Stimulated activated naive CD8-positive, alpha-beta T cell treated with anti-CD3 and anti-CD28 coated beads, Interleukin-15, Interleukin-2, amounts not matched to agents 100 U/mL and 50 U/mL, for 24 hours (primary cell): Measurements from ENCODE around the gene ZNF274.
"Not testable (repeated sequence)": the region's sequence is repeated elsewhere in the genome, so short reads cannot be mapped to it uniquely, and the experiment has no call there.

Source experiments
- ATAC-seq: fragments of 150-1000 bp; cut with Tn5 transposase; one replicate; pipeline ENCODE4 v1.10.0; 2021
- DNase-seq: peaks from one replicate; pipeline ENCODE4 v3.0.0; 2021

Gene ZNF274

DNA sequence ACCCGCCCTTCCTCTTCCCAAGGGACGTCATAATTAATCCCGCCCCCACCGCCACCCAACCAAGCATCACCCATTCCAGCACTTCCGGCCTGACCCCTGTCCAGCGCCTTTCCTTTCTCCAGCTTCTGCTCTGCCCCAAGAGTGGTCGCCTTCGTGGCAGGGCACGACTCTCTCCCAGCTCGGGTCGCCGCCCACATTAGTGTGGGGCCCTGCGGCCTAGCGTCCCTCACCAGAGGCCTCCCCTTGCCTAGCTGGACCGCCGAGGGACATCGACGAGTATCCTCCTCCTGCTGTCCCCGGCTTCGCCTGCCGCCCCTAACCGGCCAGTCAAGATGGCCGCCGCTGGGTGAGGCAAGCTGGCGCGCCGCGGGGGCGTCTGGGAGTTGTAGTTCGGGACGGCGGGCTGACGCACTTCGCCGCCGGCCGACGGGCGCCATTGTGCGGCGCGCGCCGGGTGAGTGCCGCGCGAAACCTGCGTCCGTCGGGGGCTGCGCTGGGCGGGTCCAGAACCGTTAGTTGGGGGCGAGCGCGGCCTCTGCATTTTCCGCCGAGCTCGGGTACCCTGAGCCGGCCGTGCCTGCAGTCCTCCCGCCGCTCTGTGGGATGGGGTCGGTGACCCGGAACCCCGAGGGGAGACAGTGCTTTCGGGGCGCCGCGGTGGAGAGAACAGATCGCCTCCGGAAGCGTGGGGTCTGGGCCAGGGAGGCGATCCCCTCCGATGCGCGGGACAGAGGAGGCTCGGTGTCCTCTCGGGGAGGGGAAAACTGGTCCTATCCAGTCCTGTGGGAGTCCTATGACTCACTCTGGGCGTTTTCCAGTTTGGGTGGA lies at the start of gene ZNF274:
Gene ZNF274 (plus strand): TSS at position 73 of the 828 bp plus-strand sequence. CDS start 905 bp downstream, outside the sequence.
- ATAC-seq (peak; percentile 88), DNase-seq (peak; percentile 96)

- DNase-seq (no peak), ATAC-seq (no peak)
These were observed 48.6 kb upstream of the ZNF274 start for GRCh38 chr19:58134244-58134643.

DNA sequence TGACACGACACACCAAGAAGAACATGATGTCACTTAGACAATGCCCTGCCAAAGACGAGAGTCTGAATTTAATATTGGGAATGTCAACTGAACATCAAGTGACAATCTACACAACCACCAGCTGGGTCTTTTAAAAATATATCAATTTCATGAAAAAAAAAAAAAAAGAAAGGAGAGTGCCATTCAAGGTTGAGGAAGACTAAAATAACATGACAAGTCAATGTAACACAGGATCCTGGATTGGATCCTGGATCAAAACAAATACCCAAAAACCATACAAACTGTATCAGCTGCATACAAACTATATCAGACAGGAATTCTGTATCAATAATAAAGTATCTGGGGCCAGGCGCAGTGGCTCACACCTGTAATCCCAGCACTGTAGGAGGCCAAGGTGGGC lies 37.0 kb upstream of the ZNF274 start:
- ATAC-seq (no peak), DNase-seq (no peak)

DNA sequence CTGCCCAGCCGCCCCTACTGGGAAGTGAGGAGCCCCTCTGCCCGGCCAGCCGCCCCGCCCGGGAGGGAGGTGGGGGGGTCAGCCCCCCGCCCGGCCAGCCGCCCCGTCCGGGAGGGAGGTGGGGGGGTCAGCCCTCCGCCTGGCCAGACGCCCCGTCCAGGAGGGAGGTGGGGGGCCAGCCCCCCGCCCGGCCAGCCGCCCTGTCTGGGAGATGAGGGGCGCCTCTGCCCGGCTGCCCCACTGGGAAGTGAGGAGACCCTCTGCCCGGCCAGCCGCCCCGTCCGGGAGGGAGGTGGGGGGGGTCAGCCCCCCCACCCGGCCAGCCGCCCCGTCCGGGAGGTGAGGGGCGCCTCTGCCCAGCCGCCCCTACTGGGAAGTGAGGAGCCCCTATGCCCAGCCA lies 35.4 kb upstream of the ZNF274 start:
- not testable (repeated sequence) for DNase-seq, ATAC-seq

- peak; percentile 96 for DNase-seq
- peak; percentile 72 for ATAC-seq
These were observed 32.4 kb upstream of the ZNF274 start, which contains the start of gene ZNF329 for GRCh38 chr19:58150328-58150921. Gene ZNF329 (minus strand): TSS chr19:58150789. CDS start chr19:58129503, 21,286 bp downstream.

GRCh38 chr19:58153386-58153785 lies 29.5 kb upstream of the ZNF274 start:
- DNase-seq: no peak
- no peak for ATAC-seq

GRCh38 chr19:58154287-58154678 lies 28.6 kb upstream of the ZNF274 start:
- DNase-seq (peak; percentile 11), ATAC-seq (no peak)

GRCh38 chr19:58154679-58155648 lies 27.9 kb upstream of the ZNF274 start:
- DNase-seq (peak; percentile 100), ATAC-seq (peak; percentile 85)

DNA sequence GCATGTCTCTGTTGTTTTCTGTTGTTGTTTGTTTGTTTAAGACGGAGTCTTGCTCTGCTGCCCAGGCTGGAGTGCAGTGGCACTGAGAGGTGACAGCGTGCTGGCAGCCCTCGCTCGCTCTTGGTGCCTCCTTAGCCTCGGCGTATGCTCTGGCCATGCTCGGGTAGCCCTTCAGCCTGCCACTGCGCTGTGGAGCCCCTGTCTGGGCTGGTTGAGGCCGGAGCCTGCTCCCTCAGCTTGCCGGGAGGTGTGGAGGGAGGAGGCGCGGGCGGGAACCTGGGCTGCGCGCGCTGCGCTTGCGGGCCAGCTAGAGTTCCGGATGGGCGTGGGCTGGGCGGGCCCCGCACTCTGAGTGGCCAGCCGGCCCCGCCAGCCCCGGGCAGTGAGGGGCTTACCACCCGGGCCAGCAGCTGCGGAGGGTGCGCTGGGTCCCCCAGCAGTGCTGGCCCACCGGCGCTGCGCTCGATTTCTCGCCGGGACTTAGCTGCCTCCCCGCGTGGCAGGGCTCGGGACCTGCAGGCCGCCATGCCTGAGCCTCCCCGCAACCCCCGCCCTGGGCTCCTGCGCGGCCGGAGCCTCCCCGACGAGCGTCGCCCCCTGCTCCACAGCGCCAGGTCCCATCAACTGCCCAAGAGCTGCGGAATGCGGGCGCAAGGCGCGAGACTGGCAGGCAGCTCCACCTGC lies 25.7 kb upstream of the ZNF274 start:
- ATAC-seq (no peak), DNase-seq (no peak)

DNA sequence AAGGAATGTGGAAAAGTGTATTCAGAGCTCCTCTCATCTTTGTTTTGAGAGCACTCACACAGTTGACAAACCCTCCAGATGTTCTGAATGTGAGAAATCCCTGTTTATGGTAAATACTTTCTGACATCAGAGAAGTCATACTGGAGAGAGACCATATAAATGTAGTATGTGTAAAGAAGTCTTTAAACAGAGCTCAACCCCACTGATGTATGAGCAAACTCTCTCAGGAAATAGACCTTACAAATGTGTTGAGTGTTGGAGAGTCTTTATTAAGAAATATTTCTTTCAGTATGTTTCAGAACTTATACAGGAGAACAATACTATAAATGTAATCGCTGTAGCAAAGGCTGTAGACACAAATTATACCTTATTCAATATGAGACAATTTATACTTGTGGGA lies 16.6 kb upstream of the ZNF274 start:
- ATAC-seq (no peak), DNase-seq (no peak)

DNA sequence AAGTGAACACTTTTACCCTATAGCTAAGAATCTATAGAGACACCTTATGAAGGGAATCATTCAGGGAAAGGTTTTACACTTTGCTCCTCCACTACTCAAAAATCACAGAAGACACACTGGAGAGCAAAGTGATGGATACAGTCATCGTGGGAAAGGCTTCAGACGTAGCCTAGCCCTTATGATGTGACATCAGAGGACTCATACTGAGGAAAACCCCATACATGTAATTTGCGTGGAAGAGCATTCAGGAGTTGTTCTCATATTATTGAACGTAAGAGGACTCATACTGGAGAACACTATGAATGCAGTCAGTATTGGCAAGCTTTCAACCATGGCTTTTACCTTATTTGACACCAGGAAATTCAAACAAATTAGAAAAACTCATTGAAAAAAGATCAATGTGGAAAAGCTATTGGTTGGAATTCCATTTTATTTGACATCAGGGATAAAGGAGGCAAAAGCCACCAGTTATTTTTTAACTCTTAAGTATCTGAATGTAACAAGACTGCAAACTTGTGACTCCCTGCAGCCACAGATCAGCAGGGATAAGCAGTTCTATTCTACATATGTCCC lies 16.1 kb upstream of the ZNF274 start:
- DNase-seq (no peak), ATAC-seq (no peak)

GRCh38 chr19:58170860-58171259 lies 12.0 kb upstream of the ZNF274 start:
- DNase-seq: no peak
- no peak for ATAC-seq

- ATAC-seq: no peak
- DNase-seq: peak; percentile 73
These were observed 822 bp upstream of the ZNF274 start for GRCh38 chr19:58181902-58182576.

GRCh38 chr19:58182577-58182988 lies 278 bp upstream of the ZNF274 start:
- no peak for ATAC-seq

DNA sequence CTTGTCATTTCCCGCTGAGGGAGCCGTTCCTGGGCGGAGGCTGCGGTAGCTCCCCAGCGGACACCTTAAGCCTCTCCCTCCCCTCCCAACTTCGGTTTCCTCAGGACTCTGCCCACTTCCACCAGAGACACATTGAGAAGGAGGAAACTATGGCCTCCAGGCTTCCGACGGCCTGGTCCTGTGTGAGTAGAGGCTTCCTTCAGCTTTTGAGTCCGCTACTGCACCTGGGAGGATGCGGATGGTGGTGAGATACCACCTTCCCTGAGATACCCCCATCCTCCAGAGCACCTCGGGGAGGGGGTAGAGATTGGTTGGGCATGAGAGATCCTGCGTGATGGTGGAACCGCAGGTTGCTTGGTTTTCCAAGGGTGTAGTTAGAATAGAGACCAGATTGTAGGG lies 955 bp downstream of the ZNF274 start:
- DNase-seq (no peak), ATAC-seq (no peak)

More at GRCh38 chr19:58182577-58182988, 278 bp upstream of the ZNF274 start:
- no peak for DNase-seq

DNA sequence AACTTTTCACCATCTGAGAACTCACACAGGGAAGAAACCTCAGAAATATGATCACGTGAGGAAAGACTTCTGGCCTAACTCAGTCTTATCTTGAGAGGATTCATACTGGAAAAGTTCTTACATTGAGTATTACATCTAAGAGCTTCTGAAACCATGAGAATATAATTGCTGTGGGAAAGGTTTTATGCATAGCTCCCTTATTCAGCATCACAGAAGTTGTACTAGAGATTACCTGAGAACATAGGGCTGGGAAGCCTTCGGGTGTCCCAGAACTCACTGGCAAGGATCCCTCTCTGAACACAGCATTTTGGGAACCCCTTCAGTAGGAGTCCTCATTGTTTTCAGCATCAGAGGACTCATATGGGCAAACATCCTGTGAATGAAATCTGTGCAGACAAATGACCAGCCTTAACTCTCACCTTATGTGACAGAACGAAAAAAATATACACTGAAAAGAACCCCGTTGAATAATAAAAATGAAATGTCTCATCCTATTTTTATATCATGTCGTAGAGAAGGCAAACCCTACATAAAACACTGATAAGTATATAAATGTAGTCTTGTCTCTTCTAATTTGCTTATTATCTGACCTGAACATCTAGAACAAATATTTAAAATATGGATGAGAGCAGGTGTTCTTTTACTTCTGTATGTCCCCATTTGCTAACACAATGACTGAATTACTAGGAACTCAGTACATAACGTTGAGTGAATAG lies 14.2 kb downstream of the ZNF274 start:
- DNase-seq (no peak), ATAC-seq (no peak)

DNA sequence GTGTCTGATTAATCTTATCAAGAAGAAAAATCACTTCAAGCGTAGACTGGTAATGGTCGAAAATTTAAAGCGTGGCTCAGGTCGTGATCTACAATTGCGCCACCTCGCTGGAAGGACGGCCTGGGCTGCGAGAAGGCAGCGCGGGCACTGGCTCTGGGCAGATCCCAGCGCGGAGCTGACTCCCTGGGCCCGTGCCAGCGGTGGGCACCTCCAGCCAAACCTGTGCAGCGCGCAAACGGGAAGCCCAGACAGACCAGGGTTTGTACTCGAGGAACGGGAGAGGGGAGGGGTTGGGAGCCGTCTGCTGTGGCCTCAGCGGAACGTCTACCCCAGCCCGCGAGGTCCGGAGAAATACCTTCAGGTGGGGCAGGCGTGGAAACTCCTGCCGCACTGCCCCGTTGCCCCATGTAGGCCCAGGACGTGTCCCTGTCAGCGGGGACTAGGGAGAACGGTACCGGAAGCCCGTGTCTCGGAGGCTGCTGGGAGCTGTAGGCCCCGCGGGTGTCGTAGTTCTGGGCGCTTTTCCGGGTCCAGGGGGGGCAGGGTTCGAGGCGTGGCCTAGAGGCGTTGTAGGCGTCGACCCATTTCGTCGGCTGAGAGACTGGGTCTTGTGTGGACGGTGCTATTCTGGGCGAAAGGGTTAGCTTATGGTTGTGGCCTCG lies 21.1 kb downstream of the ZNF274 start:
- DNase-seq (no peak), ATAC-seq (no peak)

- DNase-seq (no peak), ATAC-seq (no peak)
These were observed 21.7 kb downstream of the ZNF274 start for GRCh38 chr19:58204566-58204965.

GRCh38 chr19:58209577-58209976 lies 26.7 kb downstream of the ZNF274 start:
- ATAC-seq (no peak), DNase-seq (no peak)
